Liver (tissue), 9 donors: ENCODE results near the gene HIGD2B. TPM values are rescaled to one million over a fixed set of nuclear protein-coding genes. Genes with fewer than 3 reads are reported as not detected.
A peak's percentile ranks its signal among the peaks of the same experiment; 100 is the strongest.

ENCODE experiments used
- DNase-seq: peaks from one replicate; pipeline ENCODE4 v3.0.0-alpha.2; 2017; ENCODE audit warnings: low spot score
- H3K27ac ChIP-seq, 2 donors: one replicate each; pipeline ENCODE4 v1.7.0; 2013; ENCODE audit warnings: inconsistent platforms in 2 of 2, low read length in 2 of 2, control low read depth in 1 of 2, low read depth in 1 of 2, mild to moderate bottlenecking in 1 of 2
- H3K27me3 ChIP-seq, 4 donors: one replicate each; pipeline versions ENCODE4 v1.6.1 to v1.7.0; 2013; ENCODE audit warnings: low read length in 3 of 4, inconsistent platforms in 1 of 4, mild to moderate bottlenecking in 1 of 4, moderate library complexity in 1 of 4; ENCODE audit not compliant: control insufficient read depth in 4 of 4, insufficient read depth in 4 of 4
- H3K36me3 ChIP-seq, 4 donors: one replicate each; pipeline versions ENCODE4 v1.6.1 to v1.7.0; 2013; ENCODE audit warnings: low read length in 3 of 4, mild to moderate bottlenecking in 3 of 4, low read depth in 1 of 4, moderate library complexity in 1 of 4; ENCODE audit not compliant: control insufficient read depth in 4 of 4, insufficient read depth in 3 of 4
- H3K4me1 ChIP-seq, 4 donors: one replicate each; pipeline versions ENCODE4 v1.6.1 to v1.7.0; 2013; ENCODE audit warnings: low read length in 3 of 4, mild to moderate bottlenecking in 3 of 4, moderate library complexity in 1 of 4; ENCODE audit not compliant: control insufficient read depth in 4 of 4, insufficient read depth in 4 of 4
- H3K4me3 ChIP-seq, 3 donors: one replicate each; pipeline versions ENCODE4 v1.6.1 to v1.7.0; 2013; ENCODE audit warnings: low read length in 3 of 3, control low read depth in 1 of 3, low read depth in 1 of 3, mild to moderate bottlenecking in 1 of 3
- H3K9ac ChIP-seq, 2 donors: one replicate each; pipeline ENCODE4 v1.7.0; 2013; ENCODE audit warnings: low read length in 2 of 2, mild to moderate bottlenecking in 2 of 2, moderate library complexity in 2 of 2, control low read depth in 1 of 2, low read depth in 1 of 2
- H3K9me3 ChIP-seq, 4 donors: one replicate each; pipeline versions ENCODE4 v1.6.1 to v1.7.0; 2013; ENCODE audit warnings: low read length in 3 of 4; ENCODE audit not compliant: control insufficient read depth in 4 of 4
- EGR1 ChIP-seq, 2 donors: IDR thresholded peaks; 2 replicates each; pipeline ENCODE4 v1.6.1; 2016 to 2018; ENCODE audit warnings: antibody characterized with exemption in 2 of 2, low read depth in 2 of 2
- FOXA1 ChIP-seq: IDR thresholded peaks from 2 replicates; pipeline ENCODE4 v1.6.1; 2016; ENCODE audit warnings: antibody characterized with exemption
- FOXA2 ChIP-seq: IDR thresholded peaks from 2 replicates; pipeline ENCODE4 v1.6.1; 2016; ENCODE audit warnings: antibody characterized with exemption
- GABPA ChIP-seq, 2 donors: IDR thresholded peaks in 1 of 2; conservative IDR thresholded peaks in 1 of 2; 2 replicates each; pipeline ENCODE4 v1.6.1; 2016; ENCODE audit warnings: antibody characterized with exemption in 2 of 2, mild to moderate bottlenecking in 1 of 2, moderate library complexity in 1 of 2
- HNF4A ChIP-seq, 2 donors: conservative IDR thresholded peaks; 2 replicates each; pipeline ENCODE4 v1.6.1; 2016; ENCODE audit warnings: antibody characterized with exemption in 2 of 2, mild to moderate bottlenecking in 2 of 2
- HNF4G ChIP-seq: IDR thresholded peaks from 2 replicates; pipeline ENCODE4 v1.6.1; 2016; ENCODE audit warnings: antibody characterized with exemption
- JUND ChIP-seq, 2 donors: IDR thresholded peaks; 2 replicates each; pipeline ENCODE4 v1.6.1; 2016; ENCODE audit warnings: antibody characterized with exemption in 2 of 2
- MAX ChIP-seq: IDR thresholded peaks from 2 replicates; pipeline ENCODE4 v1.6.1; 2016; ENCODE audit warnings: antibody characterized with exemption
- NR2F2 ChIP-seq: IDR thresholded peaks from 2 replicates; pipeline ENCODE4 v1.6.1; 2016; ENCODE audit warnings: antibody characterized with exemption
- RAD21 ChIP-seq, 2 donors: IDR thresholded peaks; 2 replicates each; pipeline ENCODE4 v1.6.1; 2016; ENCODE audit warnings: antibody characterized with exemption in 2 of 2, mild to moderate bottlenecking in 2 of 2
- RXRA ChIP-seq, 2 donors: IDR thresholded peaks; 2 replicates each; pipeline ENCODE4 v1.6.1; 2017 to 2018; ENCODE audit warnings: antibody characterized with exemption in 2 of 2, mild to moderate bottlenecking in 1 of 2
- SP1 ChIP-seq: IDR thresholded peaks from 2 replicates; pipeline ENCODE4 v1.6.1; 2018; ENCODE audit warnings: antibody characterized with exemption, mild to moderate bottlenecking
- TAF1 ChIP-seq: conservative IDR thresholded peaks from 2 replicates; pipeline ENCODE4 v1.6.1; 2016; ENCODE audit warnings: antibody characterized with exemption, mild to moderate bottlenecking
- YY1 ChIP-seq: IDR thresholded peaks from 2 replicates; pipeline ENCODE4 v1.6.1; 2016; ENCODE audit warnings: antibody characterized with exemption, mild to moderate bottlenecking
- ZBTB33 ChIP-seq: IDR thresholded peaks from 2 replicates; pipeline ENCODE4 v1.6.1; 2016; ENCODE audit warnings: antibody characterized with exemption
- WGBS: extraction: QIAGEN DNeasy Blood & Tissue Kit; methylation state at CpG from one replicate; pipeline ENCODE4 v1.1.7; 2013; 5-methylcytosine and 5-hydroxymethylcytosine counted together
- polyA plus RNA-seq, 2 donors: library from polyadenylated mRNA; stranded (reverse) in 1 of 2; unstranded in 1 of 2; fragments of 200-250 nt in 1 of 2; fragments of >200 nt in 1 of 2; fragmentation: Nextera tagmentation in 1 of 2; extraction: Ambion mirVana in 1 of 2; gene quantifications; one replicate each; pipeline versions ENCODE4 v1.2.1 to v1.2.3, GENCODE V29; 2013 to 2015
- total RNA-seq, 2 donors: library from RNA; depleted of rRNA; stranded (reverse); fragments of >200 nt; gene quantifications; one replicate each; pipeline ENCODE4 v1.2.3, GENCODE V29; 2014
- TF ChIP-seq, protein P1 (sequence below): IDR thresholded peaks from 2 replicates; pipeline ENCODE4 v1.6.1; 2016; ENCODE audit warnings: antibody characterized with exemption, mild to moderate bottlenecking
- TF ChIP-seq, protein P2 (sequence below): fragments of 150-350 bp; IDR thresholded peaks from 2 replicates; pipeline ENCODE4 v1.5.1; 2017; ENCODE audit warnings: improper control_type of control experiment, low read depth, low read length; ENCODE audit not compliant: missing input control
- TF ChIP-seq, protein P3 (sequence below): IDR thresholded peaks from 2 replicates; pipeline ENCODE4 v1.6.1; 2016; ENCODE audit warnings: antibody characterized with exemption
- donor health status: healthy.
- donor health status: healthy.
- donor health status: healthy.
- donor health status: healthy.
- donor health status: healthy.

Gene HIGD2B
- total and polyA plus RNA-seq, 4 donors = not detected

GRCh38 chr15:72688697-72689096, 2.7 kb upstream of the HIGD2B start:
- H3K4me1 ChIP-seq = peaks cover 3 to 13% (median 6%) of the 10 kb centered on the region in 4 donors
- DNase-seq = no peak
- H3K9ac ChIP-seq = no peak overlapping the region
- 100% methylated on average over 5 of the region's 5 CpGs for WGBS
- no peaks in the 10 kb centered on the region for H3K9me3 ChIP-seq
- H3K27ac ChIP-seq = no peak overlapping the region
- no peak overlapping the region for H3K4me3 ChIP-seq
- TF ChIP-seq RXRA (IDR thresholded peaks at IDR 0.05) (no peak), GABPA (IDR thresholded peaks at IDR 0.05 in 1 of 2, conservative IDR thresholded peaks at IDR 0.05 in 1 of 2) (no peak), FOXA2 (no peak), HNF4G (no peak), TAF1 (no peak), YY1 (no peak), NR2F2 (no peak)
- TF ChIP-seq, protein P1, sequence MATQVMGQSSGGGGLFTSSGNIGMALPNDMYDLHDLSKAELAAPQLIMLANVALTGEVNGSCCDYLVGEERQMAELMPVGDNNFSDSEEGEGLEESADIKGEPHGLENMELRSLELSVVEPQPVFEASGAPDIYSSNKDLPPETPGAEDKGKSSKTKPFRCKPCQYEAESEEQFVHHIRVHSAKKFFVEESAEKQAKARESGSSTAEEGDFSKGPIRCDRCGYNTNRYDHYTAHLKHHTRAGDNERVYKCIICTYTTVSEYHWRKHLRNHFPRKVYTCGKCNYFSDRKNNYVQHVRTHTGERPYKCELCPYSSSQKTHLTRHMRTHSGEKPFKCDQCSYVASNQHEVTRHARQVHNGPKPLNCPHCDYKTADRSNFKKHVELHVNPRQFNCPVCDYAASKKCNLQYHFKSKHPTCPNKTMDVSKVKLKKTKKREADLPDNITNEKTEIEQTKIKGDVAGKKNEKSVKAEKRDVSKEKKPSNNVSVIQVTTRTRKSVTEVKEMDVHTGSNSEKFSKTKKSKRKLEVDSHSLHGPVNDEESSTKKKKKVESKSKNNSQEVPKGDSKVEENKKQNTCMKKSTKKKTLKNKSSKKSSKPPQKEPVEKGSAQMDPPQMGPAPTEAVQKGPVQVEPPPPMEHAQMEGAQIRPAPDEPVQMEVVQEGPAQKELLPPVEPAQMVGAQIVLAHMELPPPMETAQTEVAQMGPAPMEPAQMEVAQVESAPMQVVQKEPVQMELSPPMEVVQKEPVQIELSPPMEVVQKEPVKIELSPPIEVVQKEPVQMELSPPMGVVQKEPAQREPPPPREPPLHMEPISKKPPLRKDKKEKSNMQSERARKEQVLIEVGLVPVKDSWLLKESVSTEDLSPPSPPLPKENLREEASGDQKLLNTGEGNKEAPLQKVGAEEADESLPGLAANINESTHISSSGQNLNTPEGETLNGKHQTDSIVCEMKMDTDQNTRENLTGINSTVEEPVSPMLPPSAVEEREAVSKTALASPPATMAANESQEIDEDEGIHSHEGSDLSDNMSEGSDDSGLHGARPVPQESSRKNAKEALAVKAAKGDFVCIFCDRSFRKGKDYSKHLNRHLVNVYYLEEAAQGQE = no peak
- H3K27me3 ChIP-seq = no peaks in the 10 kb centered on the region
- H3K36me3 ChIP-seq = no peaks in the 10 kb centered on the region

DNA sequence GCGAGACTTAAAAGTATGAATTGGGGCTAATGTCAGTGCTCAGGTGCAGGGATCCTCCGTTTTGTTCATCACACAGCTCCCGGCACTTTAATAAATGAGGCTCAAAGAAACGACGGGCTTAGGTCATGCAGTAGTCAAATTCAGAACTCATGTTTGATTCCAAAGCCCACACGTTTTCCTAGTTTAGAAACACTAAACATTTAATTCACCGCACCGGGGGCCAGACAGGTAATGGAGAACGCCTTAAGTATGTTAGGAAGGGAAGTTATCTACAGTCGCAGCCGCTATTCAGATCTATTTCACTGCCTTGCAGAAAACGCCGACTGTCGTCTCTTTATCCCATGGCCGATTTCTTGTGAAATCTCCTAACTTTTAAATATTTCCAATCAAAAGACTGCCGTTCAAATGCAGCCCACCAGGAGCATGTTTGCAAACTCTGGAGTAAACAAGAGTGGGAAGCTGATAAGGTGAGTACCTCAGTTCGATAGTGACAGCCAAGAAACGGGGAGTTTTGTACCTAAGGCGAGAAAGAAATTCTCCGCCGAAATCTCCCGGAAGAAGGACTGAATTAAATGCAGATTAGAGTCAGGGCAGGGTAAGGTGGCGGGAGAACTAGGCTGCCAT, 569 bp downstream of the HIGD2B start:
- peaks cover 3 to 13% (median 6%) of the 10 kb centered on the region in 4 donors for H3K4me1 ChIP-seq
- H3K27ac ChIP-seq = peak overlapping the region; percentile 84 to 91
- H3K4me3 ChIP-seq = peak overlapping the region; percentile 61 to 92 (median 75)
- WGBS = 17% methylated on average over 23 of the region's 23 CpGs
- H3K9me3 ChIP-seq = no peaks in the 10 kb centered on the region
- no peaks in the 10 kb centered on the region for H3K27me3 ChIP-seq
- H3K9ac ChIP-seq = peak overlapping the region; percentile 88
- TF ChIP-seq, protein P2, sequence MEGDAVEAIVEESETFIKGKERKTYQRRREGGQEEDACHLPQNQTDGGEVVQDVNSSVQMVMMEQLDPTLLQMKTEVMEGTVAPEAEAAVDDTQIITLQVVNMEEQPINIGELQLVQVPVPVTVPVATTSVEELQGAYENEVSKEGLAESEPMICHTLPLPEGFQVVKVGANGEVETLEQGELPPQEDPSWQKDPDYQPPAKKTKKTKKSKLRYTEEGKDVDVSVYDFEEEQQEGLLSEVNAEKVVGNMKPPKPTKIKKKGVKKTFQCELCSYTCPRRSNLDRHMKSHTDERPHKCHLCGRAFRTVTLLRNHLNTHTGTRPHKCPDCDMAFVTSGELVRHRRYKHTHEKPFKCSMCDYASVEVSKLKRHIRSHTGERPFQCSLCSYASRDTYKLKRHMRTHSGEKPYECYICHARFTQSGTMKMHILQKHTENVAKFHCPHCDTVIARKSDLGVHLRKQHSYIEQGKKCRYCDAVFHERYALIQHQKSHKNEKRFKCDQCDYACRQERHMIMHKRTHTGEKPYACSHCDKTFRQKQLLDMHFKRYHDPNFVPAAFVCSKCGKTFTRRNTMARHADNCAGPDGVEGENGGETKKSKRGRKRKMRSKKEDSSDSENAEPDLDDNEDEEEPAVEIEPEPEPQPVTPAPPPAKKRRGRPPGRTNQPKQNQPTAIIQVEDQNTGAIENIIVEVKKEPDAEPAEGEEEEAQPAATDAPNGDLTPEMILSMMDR = no peak
- TF ChIP-seq GABPA (IDR thresholded peaks at IDR 0.05 in 1 of 2, conservative IDR thresholded peaks at IDR 0.05 in 1 of 2) (no peak), RAD21 (IDR thresholded peaks at IDR 0.05) (no peak), EGR1 (IDR thresholded peaks at IDR 0.05; ENCODE audit: low read depth in 2 of 2) (no peak), RXRA (IDR thresholded peaks at IDR 0.05) (no peak), MAX (no peak), HNF4G (no peak), HNF4A (conservative IDR thresholded peaks at IDR 0.05) (no peak), TAF1 (no peak), NR2F2 (no peak), JUND (IDR thresholded peaks at IDR 0.05) (no peak), YY1 (no peak), FOXA1 (no peak), ZBTB33 (no peak), FOXA2 (no peak), SP1 (no peak)
- TF ChIP-seq, protein P3, sequence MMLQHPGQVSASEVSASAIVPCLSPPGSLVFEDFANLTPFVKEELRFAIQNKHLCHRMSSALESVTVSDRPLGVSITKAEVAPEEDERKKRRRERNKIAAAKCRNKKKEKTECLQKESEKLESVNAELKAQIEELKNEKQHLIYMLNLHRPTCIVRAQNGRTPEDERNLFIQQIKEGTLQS = no peak
- TF ChIP-seq, protein P1 = no peak
- no peaks in the 10 kb centered on the region for H3K36me3 ChIP-seq
- no peak for DNase-seq
